ENCODE data around the gene WIPF2. TPM values are rescaled to one million over a fixed set of nuclear protein-coding genes. Genes with fewer than 3 reads are reported as not detected.
A peak's percentile ranks its signal among the peaks of the same experiment; 100 is the strongest.

The WIPF2 gene
- total RNA-seq, 2 donors from 2014 or later, result 12.6 to 27.0 TPM

- WGBS, result 23% methylated on average over 10 of the region's 10 CpGs
- H3K4me3 ChIP-seq, result no peak overlapping the region
- no peaks in the 10 kb centered on the region for H3K27me3 ChIP-seq (replicated peaks; ENCODE audit: insufficient read depth)
- H3K4me1 ChIP-seq (replicated peaks), result peaks cover 28% of the 10 kb centered on the region
- intact Hi-C loops (cut with DNase I), result no loop called here
- no peaks in the 10 kb centered on the region for H3K9me3 ChIP-seq
- H3K27ac ChIP-seq, result peak overlapping the region; percentile 43 to 58
- no peaks in the 10 kb centered on the region for H3K36me3 ChIP-seq
- DNase-seq (ENCODE audit: low spot score), result no peak
- TF ChIP-seq POLR2AphosphoS5 (IDR thresholded peaks at IDR 0.05), result no peak
- TF ChIP-seq POLR2A (IDR thresholded peaks at IDR 0.05), result no peak
- no peak for TF ChIP-seq CTCF (IDR thresholded peaks at IDR 0.05)
These were observed 88.1 kb downstream of the WIPF2 start for GRCh38 chr17:40307001-40307730.

GRCh38 chr17:40307740-40308239 is 88.7 kb downstream of the WIPF2 start:
- DNase-seq (ENCODE audit: low spot score), result no peak
- no peaks in the 10 kb centered on the region for H3K36me3 ChIP-seq
- no peak overlapping the region for H3K4me3 ChIP-seq
- intact Hi-C loops (cut with DNase I), result no loop called here
- H3K27me3 ChIP-seq (replicated peaks; ENCODE audit: insufficient read depth), result no peaks in the 10 kb centered on the region
- WGBS, result 27% methylated on average over 3 of the region's 3 CpGs
- no peaks in the 10 kb centered on the region for H3K9me3 ChIP-seq
- peaks cover 28% of the 10 kb centered on the region for H3K4me1 ChIP-seq (replicated peaks)
- H3K27ac ChIP-seq, result peak overlapping the region; percentile 43 to 58
- TF ChIP-seq POLR2A (IDR thresholded peaks at IDR 0.05) (no peak), CTCF (IDR thresholded peaks at IDR 0.05) (no peak), POLR2AphosphoS5 (IDR thresholded peaks at IDR 0.05) (no peak)

- Histone ChIP-seq H3K36me3 (no peaks in the 10 kb centered on the region), H3K27me3 (replicated peaks; ENCODE audit: insufficient read depth) (no peaks in the 10 kb centered on the region), H3K27ac (peak within 1 kb of the TSS; percentile 46 to 59), H3K4me1 (replicated peaks) (peaks cover 28% of the 10 kb centered on the region), H3K4me3 (peak within 1 kb of the TSS; percentile 23 to 30), H3K9me3 (no peaks in the 10 kb centered on the region)
- DNase-seq (ENCODE audit: low spot score), result no peak
- WGBS, result 5% methylated on average over 20 of the region's 20 CpGs
- intact Hi-C loops (cut with DNase I), result no loop called here
- TF ChIP-seq POLR2A (IDR thresholded peaks at IDR 0.05) (no peak), POLR2AphosphoS5 (IDR thresholded peaks at IDR 0.05) (no peak), CTCF (IDR thresholded peaks at IDR 0.05) (no peak)
These were observed 90.2 kb downstream of the WIPF2 start, which contains the start of gene RARA for GRCh38 chr17:40309031-40309948. Gene RARA (plus strand): TSS chr17:40309180. CDS start chr17:40331219, 22,039 bp downstream.

GRCh38 chr17:40309949-40310510 is 90.9 kb downstream of the WIPF2 start:
- Histone ChIP-seq H3K27me3 (replicated peaks; ENCODE audit: insufficient read depth) (no peaks in the 10 kb centered on the region), H3K4me1 (replicated peaks) (peaks cover 28% of the 10 kb centered on the region), H3K36me3 (no peaks in the 10 kb centered on the region), H3K27ac (no peak overlapping the region), H3K4me3 (no peak overlapping the region), H3K9me3 (no peaks in the 10 kb centered on the region)
- TF ChIP-seq CTCF (IDR thresholded peaks at IDR 0.05) (no peak), POLR2A (IDR thresholded peaks at IDR 0.05) (no peak), POLR2AphosphoS5 (IDR thresholded peaks at IDR 0.05) (no peak)
- 53% methylated on average over 2 of the region's 2 CpGs for WGBS
- no peak for DNase-seq (ENCODE audit: low spot score)
- intact Hi-C loops (cut with DNase I), result loop anchor here (5.0 to 10.0 kb wide), 2 partner anchors 37 to 105 kb away; partner anchors contain the start of gene TOP2A
